Panc1 (cell line): ENCODE results near the gene EDC3. TPM values are rescaled to one million over a fixed set of nuclear protein-coding genes. Genes with fewer than 3 reads are reported as not detected.

Experiments used
- ATAC-seq: fragments of 200-7000 bp; cut with Tn5 transposase; 2 replicates; pipeline ENCODE4 v1.9.1; 2020; ENCODE audit warnings: mild to moderate bottlenecking, moderate library complexity
- BruUV-seq: library from RNA; stranded (reverse); fragments of 400-500 nt; replicated peaks from 2 replicates; lab custom pipeline; 2021; lab: Mats Ljungman, UMichigan
- CTCF ChIA-PET: fragments of 300-600 bp; sonication (Branson Sonifier 250); formaldehyde crosslinking; loops from one replicate; lab custom pipeline; 2022; ENCODE audit warnings: antibody characterized with exemption; lab: Charles Lee
- POLR2A ChIA-PET: fragments of 300-600 bp; sonication (Branson Sonifier 250); formaldehyde crosslinking; loops from one replicate; lab custom pipeline; 2022; ENCODE audit warnings: antibody characterized with exemption; lab: Charles Lee
- DNase-seq: peaks from one replicate; pipeline ENCODE4 v3.0.0-alpha.2; 2010; ENCODE audit warnings: low read depth, low spot score
- H3K27ac ChIP-seq: 2 replicates; pipeline ENCODE4 v1.5.1; 2011; ENCODE audit warnings: mild to moderate bottlenecking, low read length, inconsistent platforms
- H3K27me3 ChIP-seq: fragments of 200-500 bp; sonication (Bioruptor generic); 2 replicates; pipeline ENCODE4 v1.6.0; 2014; ENCODE audit warnings: low read length, inconsistent platforms; ENCODE audit not compliant: control insufficient read depth, insufficient read depth
- H3K36me3 ChIP-seq: fragments of 200-500 bp; sonication (Bioruptor generic); 2 replicates; pipeline ENCODE4 v1.5.1; 2014; ENCODE audit warnings: inconsistent platforms, mild to moderate bottlenecking, low read length, moderate library complexity; ENCODE audit not compliant: control insufficient read depth, insufficient read depth
- H3K4me1 ChIP-seq: 2 replicates; pipeline ENCODE4 v1.5.1; 2011; ENCODE audit warnings: inconsistent platforms, mild to moderate bottlenecking, low read length, moderate library complexity; ENCODE audit not compliant: control insufficient read depth, insufficient read depth
- H3K4me3 ChIP-seq, 2 experiments: 2 replicates each; pipeline ENCODE4 v1.5.1; 2011 to 2012; ENCODE audit warnings: low read depth in 2 of 2, low read length in 2 of 2, mild to moderate bottlenecking in 2 of 2, inconsistent platforms in 1 of 2, moderate library complexity in 1 of 2
- H3K9me3 ChIP-seq: fragments of 200-500 bp; sonication (Bioruptor generic); 2 replicates; pipeline ENCODE4 v1.5.1; 2014; ENCODE audit warnings: low read depth, mild to moderate bottlenecking, inconsistent platforms, low read length, moderate library complexity; ENCODE audit not compliant: control insufficient read depth, insufficient read depth
- CTCF ChIP-seq: fragments of 450-650 bp; IDR thresholded peaks from 2 replicates; pipeline ENCODE4 v1.5.1; 2017; ENCODE audit warnings: mild to moderate bottlenecking
- POLR2AphosphoS5 ChIP-seq: IDR thresholded peaks from 2 replicates; pipeline ENCODE4 v1.6.1; 2012; ENCODE audit warnings: mild to moderate bottlenecking, low read depth, low read length, moderate library complexity
- REST ChIP-seq, 2 experiments: IDR thresholded peaks; 2 replicates each; pipeline ENCODE4 v1.6.1; 2011 to 2012; ENCODE audit warnings: low read depth in 2 of 2, control low read depth in 1 of 2, low read length in 1 of 2, mild to moderate bottlenecking in 1 of 2, moderate library complexity in 1 of 2; ENCODE audit not compliant: insufficient read depth in 1 of 2
- SIN3A ChIP-seq: IDR thresholded peaks from 2 replicates; pipeline ENCODE4 v1.6.1; 2012; ENCODE audit warnings: low read depth, mild to moderate bottlenecking, low read length, moderate library complexity, borderline replicate concordance; ENCODE audit not compliant: insufficient read depth
- TCF7L2 ChIP-seq: IDR thresholded peaks from 2 replicates; pipeline ENCODE4 v1.6.1; 2011; ENCODE audit warnings: mild to moderate bottlenecking, low read depth, low read length, inconsistent platforms
- in situ Hi-C: cut with HindIII; loops from 2 replicates; pipeline ENCODE4 v1.10.0; 2016; ENCODE audit warnings: low sequenced_read_pairs, low pct_unique_long_range_greater_than_20kb
- intact Hi-C: fragments of 100-400 bp; cut with micrococcal nuclease; formaldehyde crosslinking; loops from one replicate; pipeline ENCODE4 v1.10.0; 2022; ENCODE audit not compliant: unreplicated experiment
- total RNA-seq: library from RNA; stranded (reverse); gene quantifications from one replicate; pipeline ENCODE4 v1.2.1, GENCODE V29; 2021; ENCODE audit not compliant: unreplicated experiment

EDC3 gene
- total RNA-seq, 1 experiment from 2014 or later: 45.5 TPM

GRCh38 chr15:74608786-74609185 is 87.0 kb downstream of the EDC3 start:
- H3K4me3 ChIP-seq: no peak overlapping the region
- CTCF ChIA-PET: no interaction called here
- no peaks in the 10 kb centered on the region for H3K36me3 ChIP-seq
- in situ Hi-C loops (no loop called here), intact Hi-C loops (no loop called here)
- no peak for DNase-seq
- H3K27me3 ChIP-seq: no peaks in the 10 kb centered on the region
- ATAC-seq: no peak
- POLR2A ChIA-PET: interaction anchor here (1.0 kb wide), 1 partner anchor 63 kb away, joined by 3 read pairs; no protein-coding TSS in a partner anchor
- no TSS peak for BruUV-seq
- H3K9me3 ChIP-seq: no peaks in the 10 kb centered on the region
- no peak for TF ChIP-seq REST (IDR thresholded peaks at IDR 0.05; ENCODE audit: insufficient read depth in 1 of 2, low read depth in 2 of 2, low read length in 1 of 2)
- no peak for TF ChIP-seq CTCF
- TF ChIP-seq POLR2AphosphoS5: no peak
- TF ChIP-seq TCF7L2: no peak
- TF ChIP-seq SIN3A: no peak
- H3K4me1 ChIP-seq: no peaks in the 10 kb centered on the region
- H3K27ac ChIP-seq: no peak overlapping the region

- no TSS peak for BruUV-seq
- no peak overlapping the region for H3K4me3 ChIP-seq
- no peak overlapping the region for H3K27ac ChIP-seq
- intact Hi-C loops: no loop called here
- no peaks in the 10 kb centered on the region for H3K4me1 ChIP-seq
- POLR2A ChIA-PET: interaction anchor here (0.7 kb wide), 1 partner anchor 940 kb away, joined by 3 read pairs; no protein-coding TSS in a partner anchor
- TF ChIP-seq POLR2AphosphoS5 (no peak), TCF7L2 (no peak), SIN3A (no peak), REST (IDR thresholded peaks at IDR 0.05; ENCODE audit: insufficient read depth in 1 of 2, low read depth in 2 of 2, low read length in 1 of 2) (no peak), CTCF (no peak)
- H3K36me3 ChIP-seq: no peaks in the 10 kb centered on the region
- no peaks in the 10 kb centered on the region for H3K27me3 ChIP-seq
- in situ Hi-C loops: no loop called here
- CTCF ChIA-PET: no interaction called here
- H3K9me3 ChIP-seq: no peaks in the 10 kb centered on the region
- ATAC-seq: no peak
- no peak for DNase-seq
Measured at GRCh38 chr15:74605795-74606150, 90.1 kb downstream of the EDC3 start.
